ENCODE data around the gene AUTS2.

The AUTS2 gene

GRCh38 chr7:69598081-69598486 lies at the start of gene AUTS2:
TSS of gene AUTS2 (plus strand) at chr7:69598475. CDS start at chr7:69599654, 1,179 bp downstream.
- in situ Hi-C loops (cut with MboI; ENCODE audit: low pct_unique_long_range_greater_than_20kb, low sequenced_read_pairs) = no loop called here
- DNase-seq = peak; percentile 75

GRCh38 chr7:69550991-69551390 lies 47.3 kb upstream of the AUTS2 start:
- DNase-seq = no peak
- in situ Hi-C loops (cut with MboI; ENCODE audit: low pct_unique_long_range_greater_than_20kb, low sequenced_read_pairs) = no loop called here

GRCh38 chr7:69553190-69553589 lies 45.1 kb upstream of the AUTS2 start:
- in situ Hi-C loops (cut with MboI; ENCODE audit: low pct_unique_long_range_greater_than_20kb, low sequenced_read_pairs) = no loop called here
- no peak for DNase-seq

- in situ Hi-C loops (cut with MboI; ENCODE audit: low pct_unique_long_range_greater_than_20kb, low sequenced_read_pairs) = no loop called here
- no peak for DNase-seq
Measured at GRCh38 chr7:69561266-69561960, 36.9 kb upstream of the AUTS2 start.

GRCh38 chr7:69564454-69565417 lies 33.5 kb upstream of the AUTS2 start:
- in situ Hi-C loops (cut with MboI; ENCODE audit: low pct_unique_long_range_greater_than_20kb, low sequenced_read_pairs) = no loop called here
- DNase-seq = no peak

- in situ Hi-C loops (cut with MboI; ENCODE audit: low pct_unique_long_range_greater_than_20kb, low sequenced_read_pairs) = no loop called here
- no peak for DNase-seq
Measured at GRCh38 chr7:69567800-69568199, 30.5 kb upstream of the AUTS2 start.

GRCh38 chr7:69568266-69568665 lies 30.0 kb upstream of the AUTS2 start:
- in situ Hi-C loops (cut with MboI; ENCODE audit: low pct_unique_long_range_greater_than_20kb, low sequenced_read_pairs) = no loop called here
- DNase-seq = no peak

GRCh38 chr7:69575651-69576050 lies 22.6 kb upstream of the AUTS2 start:
- in situ Hi-C loops (cut with MboI; ENCODE audit: low pct_unique_long_range_greater_than_20kb, low sequenced_read_pairs) = no loop called here
- DNase-seq = no peak

GRCh38 chr7:69577221-69577620 lies 21.1 kb upstream of the AUTS2 start:
- DNase-seq = no peak
- in situ Hi-C loops (cut with MboI; ENCODE audit: low pct_unique_long_range_greater_than_20kb, low sequenced_read_pairs) = no loop called here

GRCh38 chr7:69585169-69585568 lies 13.1 kb upstream of the AUTS2 start:
- in situ Hi-C loops (cut with MboI; ENCODE audit: low pct_unique_long_range_greater_than_20kb, low sequenced_read_pairs) = no loop called here
- no peak for DNase-seq

GRCh38 chr7:69586321-69586720 lies 12.0 kb upstream of the AUTS2 start:
- DNase-seq = no peak
- in situ Hi-C loops (cut with MboI; ENCODE audit: low pct_unique_long_range_greater_than_20kb, low sequenced_read_pairs) = no loop called here

GRCh38 chr7:69588773-69589172 lies 9.5 kb upstream of the AUTS2 start:
- in situ Hi-C loops (cut with MboI; ENCODE audit: low pct_unique_long_range_greater_than_20kb, low sequenced_read_pairs) = no loop called here
- no peak for DNase-seq

GRCh38 chr7:69591805-69592204 lies 6.5 kb upstream of the AUTS2 start:
- no peak for DNase-seq
- in situ Hi-C loops (cut with MboI; ENCODE audit: low pct_unique_long_range_greater_than_20kb, low sequenced_read_pairs) = no loop called here

- in situ Hi-C loops (cut with MboI; ENCODE audit: low pct_unique_long_range_greater_than_20kb, low sequenced_read_pairs) = no loop called here
- DNase-seq = no peak
Measured at GRCh38 chr7:69593511-69593910, 4.8 kb upstream of the AUTS2 start.

GRCh38 chr7:69595415-69595814 lies 2.9 kb upstream of the AUTS2 start:
- no peak for DNase-seq
- in situ Hi-C loops (cut with MboI; ENCODE audit: low pct_unique_long_range_greater_than_20kb, low sequenced_read_pairs) = no loop called here

GRCh38 chr7:69596056-69596455 lies 2.2 kb upstream of the AUTS2 start:
- in situ Hi-C loops (cut with MboI; ENCODE audit: low pct_unique_long_range_greater_than_20kb, low sequenced_read_pairs) = no loop called here
- no peak for DNase-seq

GRCh38 chr7:69596723-69597277 lies 1.5 kb upstream of the AUTS2 start:
- no peak for DNase-seq
- in situ Hi-C loops (cut with MboI; ENCODE audit: low pct_unique_long_range_greater_than_20kb, low sequenced_read_pairs) = no loop called here

GRCh38 chr7:69597278-69598076 lies 798 bp upstream of the AUTS2 start:
- peak; percentile 63 for DNase-seq
- in situ Hi-C loops (cut with MboI; ENCODE audit: low pct_unique_long_range_greater_than_20kb, low sequenced_read_pairs) = no loop called here

All from KBM-7 (cell line).